GM12801 (cell line): ENCODE measurements around the gene GPX4.

Source experiments
- TF ChIP-seq, protein P1 (sequence below): IDR thresholded peaks from one replicate; pipeline ENCODE4 v1.5.1; 2011; ENCODE audit warnings: control low read depth; ENCODE audit not compliant: insufficient read length; ENCODE audit errors: extremely low read depth

GPX4 gene

DNA sequence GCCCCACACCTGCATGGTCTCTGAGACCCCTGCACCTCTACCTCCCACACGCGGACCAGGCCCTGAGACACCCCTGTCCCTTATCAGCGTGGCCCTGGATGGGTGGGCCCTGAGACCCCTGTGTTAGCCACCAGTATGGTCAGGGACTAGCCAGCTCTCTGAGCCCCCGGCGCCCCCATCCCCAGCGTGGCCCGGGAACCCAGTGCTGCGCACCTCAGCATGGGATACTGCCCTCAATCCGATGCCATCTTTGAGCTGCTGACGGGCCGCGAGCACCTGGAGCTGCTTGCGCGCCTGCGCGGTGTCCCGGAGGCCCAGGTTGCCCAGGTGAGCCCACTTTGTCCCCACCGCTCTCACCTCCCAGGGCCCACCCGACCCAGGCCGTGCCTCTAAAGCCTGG lies 41.8 kb upstream of the GPX4 start:
- TF ChIP-seq, protein P1, sequence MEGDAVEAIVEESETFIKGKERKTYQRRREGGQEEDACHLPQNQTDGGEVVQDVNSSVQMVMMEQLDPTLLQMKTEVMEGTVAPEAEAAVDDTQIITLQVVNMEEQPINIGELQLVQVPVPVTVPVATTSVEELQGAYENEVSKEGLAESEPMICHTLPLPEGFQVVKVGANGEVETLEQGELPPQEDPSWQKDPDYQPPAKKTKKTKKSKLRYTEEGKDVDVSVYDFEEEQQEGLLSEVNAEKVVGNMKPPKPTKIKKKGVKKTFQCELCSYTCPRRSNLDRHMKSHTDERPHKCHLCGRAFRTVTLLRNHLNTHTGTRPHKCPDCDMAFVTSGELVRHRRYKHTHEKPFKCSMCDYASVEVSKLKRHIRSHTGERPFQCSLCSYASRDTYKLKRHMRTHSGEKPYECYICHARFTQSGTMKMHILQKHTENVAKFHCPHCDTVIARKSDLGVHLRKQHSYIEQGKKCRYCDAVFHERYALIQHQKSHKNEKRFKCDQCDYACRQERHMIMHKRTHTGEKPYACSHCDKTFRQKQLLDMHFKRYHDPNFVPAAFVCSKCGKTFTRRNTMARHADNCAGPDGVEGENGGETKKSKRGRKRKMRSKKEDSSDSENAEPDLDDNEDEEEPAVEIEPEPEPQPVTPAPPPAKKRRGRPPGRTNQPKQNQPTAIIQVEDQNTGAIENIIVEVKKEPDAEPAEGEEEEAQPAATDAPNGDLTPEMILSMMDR: no peak

DNA sequence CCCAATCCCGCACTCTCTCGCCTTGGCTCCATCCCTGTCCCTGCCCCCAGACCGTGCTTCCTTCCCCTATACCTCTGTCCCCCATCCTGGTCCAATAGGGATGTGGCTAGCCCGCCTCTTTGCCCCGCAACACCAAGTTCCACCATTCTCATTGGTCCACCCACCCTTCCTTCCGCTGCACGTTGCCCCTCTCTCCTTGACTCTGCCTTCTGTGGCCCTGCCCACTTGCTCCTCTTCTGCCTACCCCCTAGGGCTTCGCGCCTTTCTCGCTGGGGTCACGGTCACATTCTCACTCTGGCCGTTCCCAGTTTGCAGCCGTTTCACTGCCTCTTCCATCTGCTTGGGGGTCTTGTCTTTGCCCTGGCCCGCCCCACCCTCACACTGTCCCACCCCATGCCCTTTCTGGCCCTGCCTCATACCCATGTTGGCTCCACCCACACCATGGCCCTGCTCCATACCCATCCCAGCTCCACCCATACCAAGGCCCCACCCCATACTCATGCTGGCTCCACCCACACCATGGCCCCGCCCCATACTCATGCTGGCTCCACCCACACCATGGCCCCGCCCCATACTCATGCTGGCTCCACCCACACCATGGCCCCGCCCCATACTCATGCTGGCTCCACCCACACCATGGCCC lies 41.3 kb upstream of the GPX4 start:
- TF ChIP-seq, protein P1: no peak

DNA sequence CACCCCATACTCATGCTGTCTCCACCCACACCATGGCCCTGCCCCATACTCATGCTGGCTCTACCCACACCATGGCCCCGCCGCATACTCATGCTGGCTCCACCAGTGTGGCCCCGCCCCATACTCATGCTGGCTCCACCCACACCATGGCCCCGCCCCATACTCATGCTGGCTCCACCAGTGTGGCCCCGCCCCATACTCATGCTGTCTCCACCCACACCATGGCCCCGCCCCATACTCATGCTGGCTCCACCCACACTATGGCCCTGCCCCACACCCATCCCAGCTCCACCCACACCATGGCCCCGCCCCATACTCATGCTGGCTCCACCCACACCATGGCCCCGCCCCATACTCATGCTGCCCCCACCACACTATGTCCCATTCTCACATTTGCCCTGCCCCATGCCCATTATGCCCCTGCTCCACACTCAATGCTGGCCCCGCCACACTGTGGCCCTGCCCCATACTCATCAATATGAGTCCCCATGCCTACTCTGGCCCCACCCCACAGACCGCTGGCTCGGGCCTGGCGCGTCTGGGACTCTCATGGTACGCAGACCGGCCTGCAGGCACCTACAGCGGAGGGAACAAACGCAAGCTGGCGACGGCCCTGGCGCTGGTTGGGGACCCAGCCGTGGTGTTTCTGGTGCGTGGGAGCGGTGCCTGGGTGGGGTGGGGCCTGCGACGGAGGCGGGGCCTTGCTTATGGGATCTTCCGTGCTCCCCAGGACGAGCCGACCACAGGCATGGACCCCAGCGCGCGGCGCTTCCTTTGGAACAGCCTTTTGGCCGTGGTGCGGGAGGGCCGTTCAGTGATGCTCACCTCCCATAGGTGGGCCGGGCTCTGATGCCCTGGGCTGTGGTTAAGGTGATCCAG lies 40.5 kb upstream of the GPX4 start:
- TF ChIP-seq, protein P1: no peak

DNA sequence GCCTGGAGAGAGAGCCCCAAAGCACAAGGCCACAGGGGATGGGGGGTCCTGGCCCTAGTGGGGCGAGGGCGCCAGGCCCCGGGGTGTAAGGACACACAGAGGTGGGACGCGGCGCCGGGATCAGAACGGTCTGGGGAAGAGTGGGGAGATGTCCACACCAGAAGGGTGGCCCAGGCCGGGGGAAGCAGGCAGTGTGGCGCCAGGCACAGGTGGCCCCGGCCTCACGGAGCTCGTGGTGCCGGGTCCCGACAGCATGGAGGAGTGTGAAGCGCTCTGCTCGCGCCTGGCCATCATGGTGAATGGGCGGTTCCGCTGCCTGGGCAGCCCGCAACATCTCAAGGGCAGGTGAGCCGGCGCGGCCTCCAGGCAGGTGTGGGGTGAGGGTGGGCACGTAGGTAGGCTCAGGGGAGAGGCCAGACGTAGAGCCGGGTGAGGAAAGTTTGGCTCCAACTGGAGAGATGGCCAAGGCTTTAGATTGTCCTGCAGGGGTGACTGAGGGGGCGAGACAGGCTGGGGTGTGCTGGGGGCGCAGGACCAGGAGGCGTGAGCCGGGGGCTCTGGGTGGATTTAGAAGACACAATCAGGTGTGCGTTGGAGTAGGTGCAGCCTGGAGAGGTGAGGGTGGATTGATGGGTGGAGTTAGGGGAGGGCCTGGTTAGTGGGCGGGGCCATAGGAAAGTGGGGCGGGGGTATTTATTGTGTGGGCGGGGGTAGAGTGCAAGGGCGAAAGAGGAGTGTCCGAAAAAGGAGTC lies 39.7 kb upstream of the GPX4 start:
- TF ChIP-seq, protein P1: no peak

DNA sequence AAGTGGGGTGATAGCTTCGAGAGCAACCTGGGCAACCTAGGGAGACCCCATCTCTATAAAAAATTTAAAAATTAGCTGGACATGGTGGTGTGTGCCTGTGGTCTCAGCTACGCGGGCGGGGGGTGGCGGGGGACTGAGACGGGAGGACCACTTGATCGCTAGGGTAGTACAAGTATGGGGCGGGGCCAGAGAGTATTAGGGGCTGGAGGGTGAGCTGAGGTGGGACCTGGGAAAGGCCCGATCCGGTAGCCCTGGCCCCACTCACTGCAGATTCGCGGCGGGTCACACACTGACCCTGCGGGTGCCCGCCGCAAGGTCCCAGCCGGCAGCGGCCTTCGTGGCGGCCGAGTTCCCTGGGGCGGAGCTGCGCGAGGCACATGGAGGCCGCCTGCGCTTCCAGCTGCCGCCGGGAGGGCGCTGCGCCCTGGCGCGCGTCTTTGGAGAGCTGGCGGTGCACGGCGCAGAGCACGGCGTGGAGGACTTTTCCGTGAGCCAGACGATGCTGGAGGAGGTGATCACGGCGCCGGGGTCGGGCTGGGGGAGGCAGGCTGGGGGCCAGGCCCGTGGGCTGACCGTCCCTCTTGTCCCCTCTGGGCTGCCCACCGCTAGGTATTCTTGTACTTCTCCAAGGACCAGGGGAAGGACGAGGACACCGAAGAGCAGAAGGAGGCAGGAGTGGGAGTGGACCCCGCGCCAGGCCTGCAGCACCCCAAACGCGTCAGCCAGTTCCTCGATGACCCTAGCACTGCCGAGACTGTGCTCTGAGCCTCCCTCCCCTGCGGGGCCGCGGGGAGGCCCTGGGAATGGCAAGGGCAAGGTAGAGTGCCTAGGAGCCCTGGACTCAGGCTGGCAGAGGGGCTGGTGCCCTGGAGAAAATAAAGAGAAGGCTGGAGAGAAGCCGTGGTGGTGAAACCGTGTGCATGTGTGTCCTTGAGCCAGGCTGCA lies 38.9 kb upstream of the GPX4 start:
- TF ChIP-seq, protein P1: no peak

DNA sequence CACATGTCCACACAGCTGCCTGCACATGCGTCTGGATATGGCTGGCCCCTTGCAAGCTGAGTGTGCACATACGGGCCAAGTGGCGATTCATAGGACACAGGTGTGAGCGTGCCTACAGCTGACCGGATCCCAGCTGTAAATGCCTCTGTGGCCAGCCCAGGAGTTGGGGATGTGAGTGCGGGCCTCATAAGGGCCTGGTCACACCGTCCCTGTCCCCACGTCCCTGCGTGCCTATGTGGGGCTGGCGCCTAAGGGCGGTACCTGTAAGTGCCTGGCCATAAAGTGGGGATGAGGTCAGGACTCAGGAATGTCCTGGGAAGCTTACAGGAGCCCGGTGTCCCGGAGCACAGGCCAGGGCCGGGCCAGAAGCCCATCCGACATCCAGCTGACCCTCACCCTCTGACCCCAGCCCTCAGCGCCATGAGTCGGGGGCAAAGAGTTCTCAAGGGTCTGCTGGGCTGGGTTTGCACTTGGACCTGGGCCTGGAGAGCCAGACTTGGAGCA lies 38.1 kb upstream of the GPX4 start:
- TF ChIP-seq, protein P1: no peak
